ENCODE measurements around the gene RMP24.
A peak's percentile ranks its signal among the peaks of the same experiment; 100 is the strongest.

The RMP24 gene

DNA sequence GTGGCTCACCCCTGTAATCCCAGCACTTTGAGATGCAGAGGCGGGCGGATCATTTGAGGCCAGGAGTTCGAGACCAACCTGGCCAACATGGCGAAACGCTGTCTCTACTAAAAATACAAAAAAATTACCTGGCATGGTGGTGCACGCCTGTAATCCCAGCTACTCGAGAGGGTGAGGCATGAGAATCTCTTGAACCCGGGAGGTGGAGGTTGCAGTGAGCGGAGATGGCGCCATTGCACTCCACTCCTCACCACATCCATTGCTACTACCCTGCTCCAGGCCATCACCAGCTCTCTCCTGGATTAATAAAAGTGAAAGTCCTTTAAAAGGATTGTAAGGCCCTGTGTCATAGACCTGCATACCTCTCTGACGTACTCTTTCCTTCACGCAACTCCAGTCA, 1.2 kb downstream of the RMP24 start:
- Histone ChIP-seq H3K27ac (ENCODE audit: low read depth) (peak overlapping the region; percentile 76; the same call in 1 of the 2 replicates), H3K27me3 (ENCODE audit: insufficient read depth) (no peaks in the 10 kb centered on the region), H3K36me3 (ENCODE audit: insufficient read depth) (peaks cover 27% of the 10 kb centered on the region), H3F3A (replicated peaks; ENCODE audit: low read depth) (peaks cover 14% of the 10 kb centered on the region; the same call in 1 of the 2 replicates), H4K20me1 (replicated peaks; ENCODE audit: insufficient read depth) (peaks cover 7% of the 10 kb centered on the region; the same call in 1 of the 2 replicates), H3K4me1 (ENCODE audit: insufficient read depth) (peaks cover 14% of the 10 kb centered on the region), H3K4me3 (peak overlapping the region; percentile 90), H2AFZ (no peak overlapping the region), H3K4me2 (peak overlapping the region; percentile 97), H3K9me2 (ENCODE audit: insufficient read depth) (no peaks in the 10 kb centered on the region), H3K79me2 (replicated peaks; ENCODE audit: insufficient read depth) (peaks cover 24% of the 10 kb centered on the region)
- H3K4me1 Mint-ChIP-seq = peaks cover 18% of the 10 kb centered on the region
- no peak for TF ChIP-seq EZH2phosphoT487 (IDR thresholded peaks at IDR 0.05; ENCODE audit: unreplicated experiment)
- H3K36me3 Mint-ChIP-seq (ENCODE audit: low read depth) = peaks cover 46% of the 10 kb centered on the region
- H3K4me3 Mint-ChIP-seq = peak overlapping the region; percentile 99
- DNase-seq (ENCODE audit: low spot score) (no peak), ATAC-seq (no peak)
- H3K9me3 Mint-ChIP-seq = 0 out of 3 replicates have a peak, but pooled peaks cover 3% of the 10 kb centered on the region
- H3K27ac Mint-ChIP-seq = peak overlapping the region; percentile 24; the same call in 1 of the 2 replicates
- peaks cover 7% of the 10 kb centered on the region for H3K27me3 Mint-ChIP-seq (ENCODE audit: insufficient read depth, low read depth, poor library complexity)

DNA sequence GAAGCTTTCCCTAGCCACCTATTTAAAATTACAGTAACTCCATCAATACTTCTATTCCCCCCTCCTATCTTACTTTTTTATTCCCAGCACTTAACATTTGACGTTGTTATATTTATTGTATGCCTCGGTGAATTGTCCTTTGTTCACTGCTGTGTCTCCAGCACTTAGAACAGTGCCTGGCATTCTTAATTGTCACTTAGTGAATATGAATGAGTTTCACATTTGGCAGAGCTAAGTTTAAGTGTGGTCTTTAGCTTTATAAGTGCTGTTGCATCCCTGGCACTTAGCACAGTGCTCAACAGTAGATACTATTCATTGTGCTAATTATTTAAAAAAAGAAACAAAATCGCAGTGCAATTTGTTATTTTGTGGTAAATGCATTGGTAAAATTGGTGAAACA, 1.7 kb downstream of the RMP24 start:
- peak overlapping the region; percentile 97 for H3K4me2 ChIP-seq
- no peak for ATAC-seq
- TF ChIP-seq, protein P1, sequence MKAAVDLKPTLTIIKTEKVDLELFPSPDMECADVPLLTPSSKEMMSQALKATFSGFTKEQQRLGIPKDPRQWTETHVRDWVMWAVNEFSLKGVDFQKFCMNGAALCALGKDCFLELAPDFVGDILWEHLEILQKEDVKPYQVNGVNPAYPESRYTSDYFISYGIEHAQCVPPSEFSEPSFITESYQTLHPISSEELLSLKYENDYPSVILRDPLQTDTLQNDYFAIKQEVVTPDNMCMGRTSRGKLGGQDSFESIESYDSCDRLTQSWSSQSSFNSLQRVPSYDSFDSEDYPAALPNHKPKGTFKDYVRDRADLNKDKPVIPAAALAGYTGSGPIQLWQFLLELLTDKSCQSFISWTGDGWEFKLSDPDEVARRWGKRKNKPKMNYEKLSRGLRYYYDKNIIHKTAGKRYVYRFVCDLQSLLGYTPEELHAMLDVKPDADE (IDR thresholded peaks at IDR 0.05) = no peak
- TF ChIP-seq ZNF114 (CRISPR knock-in tag; IDR thresholded peaks at IDR 0.05) = no peak
- no peak for TF ChIP-seq POLR2AphosphoS5 (IDR thresholded peaks at IDR 0.05; ENCODE audit: low read depth)
- TF ChIP-seq, protein P2, sequence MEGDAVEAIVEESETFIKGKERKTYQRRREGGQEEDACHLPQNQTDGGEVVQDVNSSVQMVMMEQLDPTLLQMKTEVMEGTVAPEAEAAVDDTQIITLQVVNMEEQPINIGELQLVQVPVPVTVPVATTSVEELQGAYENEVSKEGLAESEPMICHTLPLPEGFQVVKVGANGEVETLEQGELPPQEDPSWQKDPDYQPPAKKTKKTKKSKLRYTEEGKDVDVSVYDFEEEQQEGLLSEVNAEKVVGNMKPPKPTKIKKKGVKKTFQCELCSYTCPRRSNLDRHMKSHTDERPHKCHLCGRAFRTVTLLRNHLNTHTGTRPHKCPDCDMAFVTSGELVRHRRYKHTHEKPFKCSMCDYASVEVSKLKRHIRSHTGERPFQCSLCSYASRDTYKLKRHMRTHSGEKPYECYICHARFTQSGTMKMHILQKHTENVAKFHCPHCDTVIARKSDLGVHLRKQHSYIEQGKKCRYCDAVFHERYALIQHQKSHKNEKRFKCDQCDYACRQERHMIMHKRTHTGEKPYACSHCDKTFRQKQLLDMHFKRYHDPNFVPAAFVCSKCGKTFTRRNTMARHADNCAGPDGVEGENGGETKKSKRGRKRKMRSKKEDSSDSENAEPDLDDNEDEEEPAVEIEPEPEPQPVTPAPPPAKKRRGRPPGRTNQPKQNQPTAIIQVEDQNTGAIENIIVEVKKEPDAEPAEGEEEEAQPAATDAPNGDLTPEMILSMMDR (conservative IDR thresholded peaks at IDR 0.05; ENCODE audit: low read depth in 2 of 2) = no peak
- TF ChIP-seq, protein P3, sequence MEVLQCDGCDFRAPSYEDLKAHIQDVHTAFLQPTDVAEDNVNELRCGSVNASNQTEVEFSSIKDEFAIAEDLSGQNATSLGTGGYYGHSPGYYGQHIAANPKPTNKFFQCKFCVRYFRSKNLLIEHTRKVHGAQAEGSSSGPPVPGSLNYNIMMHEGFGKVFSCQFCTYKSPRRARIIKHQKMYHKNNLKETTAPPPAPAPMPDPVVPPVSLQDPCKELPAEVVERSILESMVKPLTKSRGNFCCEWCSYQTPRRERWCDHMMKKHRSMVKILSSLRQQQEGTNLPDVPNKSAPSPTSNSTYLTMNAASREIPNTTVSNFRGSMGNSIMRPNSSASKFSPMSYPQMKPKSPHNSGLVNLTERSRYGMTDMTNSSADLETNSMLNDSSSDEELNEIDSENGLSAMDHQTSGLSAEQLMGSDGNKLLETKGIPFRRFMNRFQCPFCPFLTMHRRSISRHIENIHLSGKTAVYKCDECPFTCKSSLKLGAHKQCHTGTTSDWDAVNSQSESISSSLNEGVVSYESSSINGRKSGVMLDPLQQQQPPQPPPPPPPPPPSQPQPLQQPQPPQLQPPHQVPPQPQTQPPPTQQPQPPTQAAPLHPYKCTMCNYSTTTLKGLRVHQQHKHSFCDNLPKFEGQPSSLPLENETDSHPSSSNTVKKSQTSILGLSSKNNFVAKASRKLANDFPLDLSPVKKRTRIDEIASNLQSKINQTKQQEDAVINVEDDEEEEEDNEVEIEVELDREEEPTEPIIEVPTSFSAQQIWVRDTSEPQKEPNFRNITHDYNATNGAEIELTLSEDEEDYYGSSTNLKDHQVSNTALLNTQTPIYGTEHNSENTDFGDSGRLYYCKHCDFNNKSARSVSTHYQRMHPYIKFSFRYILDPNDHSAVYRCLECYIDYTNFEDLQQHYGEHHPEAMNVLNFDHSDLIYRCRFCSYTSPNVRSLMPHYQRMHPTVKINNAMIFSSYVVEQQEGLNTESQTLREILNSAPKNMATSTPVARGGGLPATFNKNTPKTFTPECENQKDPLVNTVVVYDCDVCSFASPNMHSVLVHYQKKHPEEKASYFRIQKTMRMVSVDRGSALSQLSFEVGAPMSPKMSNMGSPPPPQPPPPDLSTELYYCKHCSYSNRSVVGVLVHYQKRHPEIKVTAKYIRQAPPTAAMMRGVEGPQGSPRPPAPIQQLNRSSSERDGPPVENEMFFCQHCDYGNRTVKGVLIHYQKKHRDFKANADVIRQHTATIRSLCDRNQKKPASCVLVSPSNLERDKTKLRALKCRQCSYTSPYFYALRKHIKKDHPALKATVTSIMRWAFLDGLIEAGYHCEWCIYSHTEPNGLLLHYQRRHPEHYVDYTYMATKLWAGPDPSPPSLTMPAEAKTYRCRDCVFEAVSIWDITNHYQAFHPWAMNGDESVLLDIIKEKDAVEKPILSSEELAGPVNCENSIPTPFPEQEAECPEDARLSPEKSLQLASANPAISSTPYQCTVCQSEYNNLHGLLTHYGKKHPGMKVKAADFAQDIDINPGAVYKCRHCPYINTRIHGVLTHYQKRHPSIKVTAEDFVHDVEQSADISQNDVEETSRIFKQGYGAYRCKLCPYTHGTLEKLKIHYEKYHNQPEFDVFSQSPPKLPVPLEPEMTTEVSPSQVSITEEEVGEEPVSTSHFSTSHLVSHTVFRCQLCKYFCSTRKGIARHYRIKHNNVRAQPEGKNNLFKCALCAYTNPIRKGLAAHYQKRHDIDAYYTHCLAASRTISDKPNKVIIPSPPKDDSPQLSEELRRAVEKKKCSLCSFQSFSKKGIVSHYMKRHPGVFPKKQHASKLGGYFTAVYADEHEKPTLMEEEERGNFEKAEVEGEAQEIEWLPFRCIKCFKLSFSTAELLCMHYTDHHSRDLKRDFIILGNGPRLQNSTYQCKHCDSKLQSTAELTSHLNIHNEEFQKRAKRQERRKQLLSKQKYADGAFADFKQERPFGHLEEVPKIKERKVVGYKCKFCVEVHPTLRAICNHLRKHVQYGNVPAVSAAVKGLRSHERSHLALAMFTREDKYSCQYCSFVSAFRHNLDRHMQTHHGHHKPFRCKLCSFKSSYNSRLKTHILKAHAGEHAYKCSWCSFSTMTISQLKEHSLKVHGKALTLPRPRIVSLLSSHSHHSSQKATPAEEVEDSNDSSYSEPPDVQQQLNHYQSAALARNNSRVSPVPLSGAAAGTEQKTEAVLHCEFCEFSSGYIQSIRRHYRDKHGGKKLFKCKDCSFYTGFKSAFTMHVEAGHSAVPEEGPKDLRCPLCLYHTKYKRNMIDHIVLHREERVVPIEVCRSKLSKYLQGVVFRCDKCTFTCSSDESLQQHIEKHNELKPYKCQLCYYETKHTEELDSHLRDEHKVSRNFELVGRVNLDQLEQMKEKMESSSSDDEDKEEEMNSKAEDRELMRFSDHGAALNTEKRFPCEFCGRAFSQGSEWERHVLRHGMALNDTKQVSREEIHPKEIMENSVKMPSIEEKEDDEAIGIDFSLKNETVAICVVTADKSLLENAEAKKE (CRISPR knock-in tag; IDR thresholded peaks at IDR 0.05) = no peak
- TF ChIP-seq, protein P4, sequence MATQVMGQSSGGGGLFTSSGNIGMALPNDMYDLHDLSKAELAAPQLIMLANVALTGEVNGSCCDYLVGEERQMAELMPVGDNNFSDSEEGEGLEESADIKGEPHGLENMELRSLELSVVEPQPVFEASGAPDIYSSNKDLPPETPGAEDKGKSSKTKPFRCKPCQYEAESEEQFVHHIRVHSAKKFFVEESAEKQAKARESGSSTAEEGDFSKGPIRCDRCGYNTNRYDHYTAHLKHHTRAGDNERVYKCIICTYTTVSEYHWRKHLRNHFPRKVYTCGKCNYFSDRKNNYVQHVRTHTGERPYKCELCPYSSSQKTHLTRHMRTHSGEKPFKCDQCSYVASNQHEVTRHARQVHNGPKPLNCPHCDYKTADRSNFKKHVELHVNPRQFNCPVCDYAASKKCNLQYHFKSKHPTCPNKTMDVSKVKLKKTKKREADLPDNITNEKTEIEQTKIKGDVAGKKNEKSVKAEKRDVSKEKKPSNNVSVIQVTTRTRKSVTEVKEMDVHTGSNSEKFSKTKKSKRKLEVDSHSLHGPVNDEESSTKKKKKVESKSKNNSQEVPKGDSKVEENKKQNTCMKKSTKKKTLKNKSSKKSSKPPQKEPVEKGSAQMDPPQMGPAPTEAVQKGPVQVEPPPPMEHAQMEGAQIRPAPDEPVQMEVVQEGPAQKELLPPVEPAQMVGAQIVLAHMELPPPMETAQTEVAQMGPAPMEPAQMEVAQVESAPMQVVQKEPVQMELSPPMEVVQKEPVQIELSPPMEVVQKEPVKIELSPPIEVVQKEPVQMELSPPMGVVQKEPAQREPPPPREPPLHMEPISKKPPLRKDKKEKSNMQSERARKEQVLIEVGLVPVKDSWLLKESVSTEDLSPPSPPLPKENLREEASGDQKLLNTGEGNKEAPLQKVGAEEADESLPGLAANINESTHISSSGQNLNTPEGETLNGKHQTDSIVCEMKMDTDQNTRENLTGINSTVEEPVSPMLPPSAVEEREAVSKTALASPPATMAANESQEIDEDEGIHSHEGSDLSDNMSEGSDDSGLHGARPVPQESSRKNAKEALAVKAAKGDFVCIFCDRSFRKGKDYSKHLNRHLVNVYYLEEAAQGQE (IDR thresholded peaks at IDR 0.05; ENCODE audit: unreplicated experiment) = no peak
- no peak for TF ChIP-seq CREB1 (CRISPR knock-in tag; IDR thresholded peaks at IDR 0.05; ENCODE audit: low read depth)
- TF ChIP-seq EZH2phosphoT487 (IDR thresholded peaks at IDR 0.05; ENCODE audit: unreplicated experiment) = no peak

More for the DNA sequence above, 1.7 kb downstream of the RMP24 start:
- Histone ChIP-seq H4K20me1 (replicated peaks; ENCODE audit: insufficient read depth) (peaks cover 7% of the 10 kb centered on the region; the same call in 1 of the 2 replicates), H3F3A (replicated peaks; ENCODE audit: low read depth) (peaks cover 14% of the 10 kb centered on the region; the same call in 1 of the 2 replicates), H3K4me3 (peak overlapping the region; percentile 90; the same call in 1 of the 2 replicates), H3K27ac (ENCODE audit: low read depth) (no peak overlapping the region; the same call in 1 of the 2 replicates), H3K79me2 (replicated peaks; ENCODE audit: insufficient read depth) (peaks cover 24% of the 10 kb centered on the region), H3K27me3 (ENCODE audit: insufficient read depth) (no peaks in the 10 kb centered on the region), H3K4me1 (ENCODE audit: insufficient read depth) (peaks cover 14% of the 10 kb centered on the region), H2AFZ (no peak overlapping the region), H3K36me3 (ENCODE audit: insufficient read depth) (peaks cover 33% of the 10 kb centered on the region), H3K9me2 (ENCODE audit: insufficient read depth) (no peaks in the 10 kb centered on the region)
- Mint-ChIP-seq H3K27me3 (ENCODE audit: insufficient read depth, low read depth, poor library complexity) (peaks cover 7% of the 10 kb centered on the region), H3K4me3 (peak overlapping the region; percentile 99), H3K9me3 (no peaks in the 10 kb centered on the region), H3K27ac (0 out of 2 replicates have a peak overlapping the region, but pooled peaks have one; percentile 24), H3K4me1 (peaks cover 18% of the 10 kb centered on the region), H3K36me3 (ENCODE audit: low read depth) (peaks cover 49% of the 10 kb centered on the region)
- no peak for DNase-seq (ENCODE audit: low spot score)

All from GM23338 (cell line).